Neutrophil (primary cell): ENCODE measurements around the gene GNG4.
"Not testable (repeated sequence)": the region's sequence is repeated elsewhere in the genome, so short reads cannot be mapped to it uniquely, and the experiment has no call there.

Experiments
- H3K27ac ChIP-seq: fragments of 200-600 bp; sonication (generic); 2 replicates; pipeline ENCODE4 v1.5.1; 2016; ENCODE audit warnings: mild to moderate bottlenecking, moderate library complexity
- H3K27me3 ChIP-seq: fragments of 200-600 bp; sonication (generic); 2 replicates; pipeline ENCODE4 v1.6.0; 2016; ENCODE audit warnings: mild to moderate bottlenecking
- H3K36me3 ChIP-seq: fragments of 200-600 bp; sonication (generic); 2 replicates; pipeline ENCODE4 v1.5.1; 2017
- H3K4me1 ChIP-seq, 2 experiments: fragments of 200-600 bp in 1 of 2; sonication (generic) in 1 of 2; 1 replicate in 1 of 2; 2 replicates in 1 of 2; pipeline versions ENCODE4 v1.5.1 to v1.6.1; 2013 to 2016; ENCODE audit warnings: low read depth in 1 of 2, low read length in 1 of 2, mild to moderate bottlenecking in 1 of 2, moderate library complexity in 1 of 2; ENCODE audit not compliant: control insufficient read depth in 1 of 2, insufficient read depth in 1 of 2
- H3K4me3 ChIP-seq, 2 experiments: fragments of 200-600 bp in 1 of 2; sonication (generic) in 1 of 2; 1 replicate in 1 of 2; 2 replicates in 1 of 2; pipeline ENCODE4 v1.5.1; 2013 to 2016; ENCODE audit warnings: low read depth in 1 of 2, low read length in 1 of 2, mild to moderate bottlenecking in 1 of 2, moderate library complexity in 1 of 2
- H3K9me3 ChIP-seq: fragments of 200-600 bp; sonication (generic); 2 replicates; pipeline ENCODE4 v1.5.1; 2016
- CTCF ChIP-seq: fragments of 200-600 bp; sonication (generic); IDR thresholded peaks from 2 replicates; pipeline ENCODE4 v1.5.1; 2016; ENCODE audit warnings: antibody characterized with exemption

GNG4 gene

GRCh38 chr1:235650341-235651169 lies 971 bp upstream of the GNG4 start:
- no peak for TF ChIP-seq CTCF
- Histone ChIP-seq H3K4me1 (peaks cover 16 to 29% of the 10 kb centered on the region in 2 experiments), H3K36me3 (no peaks in the 10 kb centered on the region), H3K27ac (no peak overlapping the region), H3K4me3 (peak overlapping the region in 1 of 2 experiments; percentile 52), H3K27me3 (peaks cover 99% of the 10 kb centered on the region), H3K9me3 (no peaks in the 10 kb centered on the region)

- peaks cover 100% of the 10 kb centered on the region for H3K27me3 ChIP-seq
- no peaks in the 10 kb centered on the region for H3K36me3 ChIP-seq
- peaks cover 16 to 29% of the 10 kb centered on the region in 2 experiments for H3K4me1 ChIP-seq
- TF ChIP-seq CTCF: no peak
- H3K4me3 ChIP-seq: peak overlapping the region; percentile 15 to 52
- H3K9me3 ChIP-seq: no peaks in the 10 kb centered on the region
- H3K27ac ChIP-seq: no peak overlapping the region
Observed at GRCh38 chr1:235648954-235649367, 623 bp downstream of the GNG4 start.

GRCh38 chr1:235648407-235648907 lies 1.1 kb downstream of the GNG4 start:
- Histone ChIP-seq H3K9me3 (no peaks in the 10 kb centered on the region), H3K4me1 (peaks cover 16 to 29% of the 10 kb centered on the region in 2 experiments), H3K36me3 (no peaks in the 10 kb centered on the region), H3K27me3 (peaks cover 100% of the 10 kb centered on the region), H3K4me3 (peak overlapping the region in 1 of 2 experiments; percentile 52), H3K27ac (no peak overlapping the region)
- TF ChIP-seq CTCF: no peak

- H3K27me3 ChIP-seq: peaks cover 100% of the 10 kb centered on the region
- H3K36me3 ChIP-seq, H3K4me3 ChIP-seq, H3K27ac ChIP-seq, H3K9me3 ChIP-seq: not testable (repeated sequence)
- peaks cover 16 to 32% of the 10 kb centered on the region in 2 experiments for H3K4me1 ChIP-seq
Observed at GRCh38 chr1:235647537-235647936, 2.0 kb downstream of the GNG4 start.

- Histone ChIP-seq H3K4me1 (peaks cover 16 to 41% of the 10 kb centered on the region in 2 experiments), H3K36me3 (no peaks in the 10 kb centered on the region), H3K4me3 (no peak overlapping the region), H3K27me3 (peaks cover 100% of the 10 kb centered on the region), H3K9me3 (no peaks in the 10 kb centered on the region), H3K27ac (no peak overlapping the region)
- no peak for TF ChIP-seq CTCF
Observed at GRCh38 chr1:235646463-235646862, 3.1 kb downstream of the GNG4 start.

GRCh38 chr1:235644693-235645305 lies 4.8 kb downstream of the GNG4 start:
- Histone ChIP-seq H3K4me3 (no peak overlapping the region), H3K9me3 (no peaks in the 10 kb centered on the region), H3K4me1 (peaks cover 10 to 28% of the 10 kb centered on the region in 2 experiments), H3K36me3 (no peaks in the 10 kb centered on the region), H3K27ac (no peak overlapping the region), H3K27me3 (peaks cover 100% of the 10 kb centered on the region)
- no peak for TF ChIP-seq CTCF
